Inflammatory macrophage (primary cell): ENCODE measurements around the gene MICU2.

Experiments
- DNase-seq, 2 donors: peaks; one replicate each; pipeline ENCODE4 v3.0.0-alpha.2; 2020 to 2022

The MICU2 gene

GRCh38 chr13:21481359-21481758 lies 122.6 kb downstream of the MICU2 start:
- DNase-seq, result no peak

- DNase-seq, result peak; percentile 78 to 83
Measured at GRCh38 chr13:21478881-21479808, 124.8 kb downstream of the MICU2 start.

- peak; percentile 88 to 89 for DNase-seq
Measured at GRCh38 chr13:21476893-21477472, 127.0 kb downstream of the MICU2 start.

- DNase-seq, result no peak
Measured at GRCh38 chr13:21475115-21475514, 128.9 kb downstream of the MICU2 start.

- DNase-seq, result no peak
Measured at GRCh38 chr13:21470785-21471184, 133.2 kb downstream of the MICU2 start.

GRCh38 chr13:21466527-21466926 lies 137.4 kb downstream of the MICU2 start:
- DNase-seq, result no peak

- DNase-seq, result no peak
Measured at GRCh38 chr13:21465710-21466160, 138.2 kb downstream of the MICU2 start.

- DNase-seq, result no peak
Measured at GRCh38 chr13:21463424-21463823, 140.5 kb downstream of the MICU2 start.

GRCh38 chr13:21461131-21461530 lies 142.8 kb downstream of the MICU2 start:
- no peak for DNase-seq

- peak; percentile 90 to 92 for DNase-seq
Measured at GRCh38 chr13:21458813-21459701, 144.9 kb downstream of the MICU2 start, which contains the start of gene ZDHHC20. ZDHHC20 (minus strand) TSS chr13:21459303; CDS start chr13:21459171, 132 bp downstream.

GRCh38 chr13:21458451-21458812 lies 145.5 kb downstream of the MICU2 start:
- no peak for DNase-seq

- DNase-seq, result no peak
Measured at GRCh38 chr13:21453387-21454081, 150.4 kb downstream of the MICU2 start.

- peak in 1 of 2 donors; percentile 72 for DNase-seq
Measured at GRCh38 chr13:21450936-21451335, 153.0 kb downstream of the MICU2 start.

GRCh38 chr13:21446656-21447055 lies 157.3 kb downstream of the MICU2 start:
- DNase-seq, result peak in 1 of 2 donors; percentile 28

GRCh38 chr13:21445759-21446158 lies 158.2 kb downstream of the MICU2 start:
- DNase-seq, result no peak

GRCh38 chr13:21443171-21443570 lies 160.8 kb downstream of the MICU2 start:
- no peak for DNase-seq
